HG02840 (cell line): ENCODE results near the gene TRAPPC3.

Source experiments
- ATAC-seq: cut with Tn5 transposase; IDR thresholded peaks from one replicate; pipeline ENCODE4 v1.9.1; 2021; ENCODE audit warnings: mild to moderate bottlenecking, moderate library complexity, moderate number of reproducible peaks; ENCODE audit not compliant: unreplicated experiment, low FRiP score

The TRAPPC3 gene

GRCh38 chr1:36088577-36089392, 60.5 kb downstream of the TRAPPC3 start, which contains the start of gene ADPRS:
TSS of gene ADPRS (plus strand) at chr1:36088892. CDS start at chr1:36088905, 13 bp downstream.
- peak; percentile 77 for ATAC-seq

GRCh38 chr1:36088265-36088576, 61.1 kb downstream of the TRAPPC3 start:
- ATAC-seq = no peak

GRCh38 chr1:36087233-36088123, 61.8 kb downstream of the TRAPPC3 start:
- no peak for ATAC-seq
